ENCODE data around the gene PRKAR2A.
"Not testable (repeated sequence)": the region's sequence is repeated elsewhere in the genome, so short reads cannot be mapped to it uniquely, and the experiment has no call there.

The PRKAR2A gene

GRCh38 chr3:48776854-48777253 is 70.8 kb downstream of the PRKAR2A start:
- no peak for DNase-seq

DNA sequence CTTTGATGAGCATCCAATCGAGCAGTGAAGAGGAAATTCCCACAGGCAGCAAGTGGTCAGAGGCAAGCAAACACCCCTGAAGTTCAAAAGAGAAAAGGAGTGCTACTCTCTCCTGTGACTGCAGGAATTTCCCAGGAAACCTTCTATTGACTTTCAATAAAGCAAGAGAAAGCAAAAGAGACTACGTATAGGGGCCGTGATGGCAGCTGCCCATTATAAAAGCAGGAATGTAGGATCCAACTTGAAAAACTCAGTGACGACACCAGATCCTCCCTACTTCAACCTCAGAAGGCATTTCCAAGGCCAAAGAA is 77.5 kb downstream of the PRKAR2A start:
- DNase-seq: no peak

DNA sequence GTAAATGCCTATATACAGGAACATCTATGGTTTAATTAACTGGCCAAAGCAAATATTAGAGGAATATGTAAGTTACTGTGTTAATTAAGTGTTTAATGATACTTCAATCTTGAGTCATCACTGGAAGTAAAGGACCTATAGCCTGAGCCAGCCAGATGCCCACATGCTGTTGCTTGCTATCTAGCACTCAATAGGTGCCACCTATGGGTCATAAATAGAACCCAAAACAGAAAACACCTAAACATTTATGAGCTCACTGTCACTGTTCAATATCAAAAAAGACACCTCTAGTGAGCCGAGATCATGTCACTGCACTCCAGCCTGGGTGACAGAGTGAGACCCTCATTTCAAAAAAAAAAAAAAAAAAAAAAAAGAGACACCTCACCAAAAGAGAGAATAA is 82.3 kb downstream of the PRKAR2A start:
- peak in 1 of 5 experiments; percentile 38 for DNase-seq

- no peak for DNase-seq
These were observed 84.9 kb downstream of the PRKAR2A start for GRCh38 chr3:48762816-48763215.

GRCh38 chr3:48759991-48760540 is 87.6 kb downstream of the PRKAR2A start:
- DNase-seq: not testable (repeated sequence)

- not testable (repeated sequence) for DNase-seq
These were observed 88.1 kb downstream of the PRKAR2A start for GRCh38 chr3:48759531-48759930.

- DNase-seq: no peak
These were observed 88.6 kb downstream of the PRKAR2A start for GRCh38 chr3:48759071-48759470.

- DNase-seq: peak in 1 of 5 experiments; percentile 4
These were observed 91.0 kb downstream of the PRKAR2A start for GRCh38 chr3:48756640-48757039.

DNA sequence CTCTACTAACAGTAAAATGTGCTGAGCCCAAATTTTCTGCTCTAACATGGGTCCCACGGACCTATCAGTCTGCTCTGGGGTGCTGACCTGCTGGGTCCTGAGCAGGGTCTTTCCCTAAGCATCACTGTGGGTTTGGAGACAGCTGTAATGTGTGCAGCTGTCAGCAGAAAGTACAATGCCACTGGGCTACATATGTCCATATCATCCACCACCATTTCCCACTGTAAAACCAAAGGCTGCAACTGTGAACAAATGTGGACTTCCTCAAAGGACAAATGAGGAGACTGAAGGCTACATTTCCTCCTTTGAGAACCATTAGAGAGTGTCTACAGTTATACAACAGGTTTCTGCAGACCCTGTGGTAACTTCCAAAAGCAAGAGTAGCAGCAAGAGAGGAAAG is 96.8 kb downstream of the PRKAR2A start:
- no peak for DNase-seq

- no peak for DNase-seq
These were observed 98.9 kb downstream of the PRKAR2A start for GRCh38 chr3:48748754-48749153.

GRCh38 chr3:48747706-48748105 is 100.0 kb downstream of the PRKAR2A start:
- no peak for DNase-seq

- no peak for DNase-seq
These were observed 100.6 kb downstream of the PRKAR2A start for GRCh38 chr3:48747015-48747615.

- no peak for DNase-seq
These were observed 103.9 kb downstream of the PRKAR2A start for GRCh38 chr3:48743773-48744172.

GRCh38 chr3:48741226-48741625 is 106.4 kb downstream of the PRKAR2A start:
- DNase-seq: not testable (repeated sequence)

GRCh38 chr3:48739955-48740823 is 107.5 kb downstream of the PRKAR2A start:
- DNase-seq: peak in 4 of 5 experiments; percentile 6 to 58 (median 29)

- DNase-seq: no peak
These were observed 108.1 kb downstream of the PRKAR2A start for GRCh38 chr3:48739617-48739954.

DNA sequence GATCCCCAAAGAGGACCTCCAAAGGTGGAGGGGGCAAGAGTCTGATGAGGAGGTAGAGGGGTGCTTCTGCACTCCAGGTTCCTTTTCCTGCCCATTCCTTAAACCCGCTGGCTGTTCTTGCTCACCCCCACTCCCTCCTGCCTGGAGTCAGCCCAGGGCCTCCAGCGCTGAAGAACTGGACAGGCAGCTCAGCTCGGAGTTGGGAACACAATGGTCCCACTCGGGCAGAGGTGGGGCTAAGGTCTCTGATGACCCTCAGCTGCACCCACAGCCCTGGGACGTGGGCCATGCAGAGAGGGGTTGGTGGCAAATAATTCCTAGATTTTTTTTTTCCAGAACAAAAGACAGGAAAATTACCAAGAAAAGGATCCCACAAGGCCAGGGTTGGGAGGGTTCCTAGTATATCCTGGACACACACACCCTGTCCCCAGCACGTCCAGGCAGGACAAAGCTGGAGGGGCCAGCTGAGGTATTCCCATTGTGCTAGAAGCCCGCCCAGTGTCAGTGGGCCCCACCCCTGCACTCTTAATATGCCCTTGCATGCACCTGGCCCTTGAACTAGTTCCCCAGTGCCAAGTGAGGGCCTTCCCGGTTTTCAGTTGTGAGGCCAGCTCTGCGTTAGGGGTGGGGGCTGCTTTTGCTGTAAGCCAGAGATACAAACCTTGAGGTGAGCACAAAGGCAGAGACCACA is 108.6 kb downstream of the PRKAR2A start:
- no peak for DNase-seq

DNA sequence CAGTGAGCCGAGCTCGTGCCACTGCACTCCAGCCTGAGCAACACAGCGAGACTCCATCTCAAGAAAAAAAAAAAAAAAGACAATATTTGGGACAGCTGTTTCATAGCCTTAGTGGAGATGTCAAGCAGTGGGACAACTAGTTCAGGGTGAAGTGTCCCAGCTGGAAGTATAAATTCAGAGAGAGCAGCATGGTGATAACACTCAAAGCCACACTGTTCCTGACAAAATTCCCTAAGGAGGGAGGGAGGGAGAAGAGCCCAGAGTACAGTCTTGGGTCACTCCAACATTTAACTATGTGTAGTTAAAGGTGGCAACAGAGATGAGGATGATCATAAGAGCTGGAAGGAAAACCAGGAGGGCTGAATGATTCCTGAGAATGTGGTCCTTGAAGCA is 109.5 kb downstream of the PRKAR2A start:
- no peak for DNase-seq

- not testable (repeated sequence) for DNase-seq
These were observed 112.5 kb downstream of the PRKAR2A start for GRCh38 chr3:48735075-48735767.

GRCh38 chr3:48734541-48734940 is 113.1 kb downstream of the PRKAR2A start:
- DNase-seq: not testable (repeated sequence)

DNA sequence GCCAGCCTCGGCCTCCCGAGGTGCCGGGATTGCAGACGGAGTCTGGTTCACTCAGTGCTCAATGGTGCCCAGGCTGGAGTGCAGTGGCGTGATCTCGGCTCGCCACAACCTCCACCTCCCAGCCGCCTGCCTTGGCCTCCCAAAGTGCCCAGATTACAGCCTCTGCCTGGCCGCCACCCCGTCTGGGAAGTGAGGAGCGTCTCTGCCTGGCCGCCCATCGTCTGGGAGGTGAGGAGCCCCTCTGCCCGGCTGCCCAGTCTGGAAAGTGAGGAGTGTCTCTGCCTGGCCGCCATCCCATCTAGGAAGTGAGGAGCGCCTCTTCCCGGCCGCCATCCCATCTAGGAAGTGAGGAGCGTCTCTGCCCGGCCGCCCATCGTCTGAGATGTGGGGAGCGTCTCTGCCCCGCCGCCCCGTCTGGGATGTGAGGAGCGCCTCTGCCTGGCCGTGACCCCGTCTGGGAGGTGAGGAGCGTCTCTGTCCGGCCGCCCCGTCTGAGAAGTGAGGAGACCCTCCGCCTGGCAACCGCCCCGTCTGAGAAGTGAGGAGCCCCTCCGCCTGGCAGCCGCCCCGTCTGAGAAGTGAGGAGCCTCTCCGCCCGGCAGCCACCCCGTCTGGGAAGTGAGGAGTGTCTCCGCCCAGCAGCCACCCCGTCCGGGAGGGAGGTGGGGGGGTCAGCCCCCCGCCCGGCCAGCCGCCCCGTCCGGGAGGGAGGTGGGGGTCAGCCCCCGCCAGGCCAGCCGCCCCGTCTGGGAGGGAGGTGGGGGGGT is 113.7 kb downstream of the PRKAR2A start:
- not testable (repeated sequence) for DNase-seq

DNA sequence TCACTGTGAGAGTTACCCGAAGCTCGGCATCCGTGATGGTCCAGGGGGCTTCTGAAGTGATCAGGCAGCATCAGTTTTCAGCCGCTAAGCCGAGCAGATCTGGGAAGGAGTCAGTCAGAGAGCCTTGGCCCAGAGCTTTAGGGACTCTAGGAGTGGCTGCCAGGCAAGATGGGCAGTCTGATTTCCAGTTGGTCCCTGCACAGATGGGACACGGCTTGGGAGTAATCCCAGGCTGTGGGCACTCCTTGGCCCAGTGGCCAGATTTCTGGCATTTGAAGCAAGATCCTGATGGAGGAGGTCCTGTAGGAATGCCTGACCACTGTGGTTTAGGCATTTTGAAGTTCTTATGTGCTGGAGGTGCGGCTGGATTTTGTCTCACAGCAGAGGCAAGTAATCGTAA is 120.2 kb downstream of the PRKAR2A start:
- no peak for DNase-seq

Data from T-helper 2 cell (primary cell).